Natural killer cell treated with Interleukin-12 subunit alpha and Interleukin-12 subunit beta and Interleukin-15 and Interleukin-18, amount 100 ng/mL, for 72 hours (primary cell): ENCODE results near the gene MYOT. TPM values are rescaled to one million over a fixed set of nuclear protein-coding genes. Genes with fewer than 3 reads are reported as not detected.
"Not testable (repeated sequence)": the region's sequence is repeated elsewhere in the genome, so short reads cannot be mapped to it uniquely, and the experiment has no call there.

Experiments
- ATAC-seq, 2 donors: fragments of 150-1000 bp; cut with Tn5 transposase in 1 of 2; sonication (Bioruptor Pico), chemical (Tn5 transposase) in 1 of 2; 2 replicates each; pipeline ENCODE4 v1.10.0; 2021
- DNase-seq: peaks from one replicate; pipeline ENCODE4 v3.0.0; 2022; ENCODE audit warnings: low spot score
- H3K27ac Mint-ChIP-seq, 2 donors: 1 replicate in 1 of 2; 2 replicates in 1 of 2; pipeline ENCODE4 v1.8.0; 2022; ENCODE audit warnings: mixed read lengths in 2 of 2, mild to moderate bottlenecking in 1 of 2, moderate library complexity in 1 of 2
- H3K27me3 Mint-ChIP-seq, 2 donors: 1 replicate in 1 of 2; 2 replicates in 1 of 2; pipeline ENCODE4 v1.8.0; 2022; ENCODE audit warnings: mixed read lengths in 2 of 2
- H3K36me3 Mint-ChIP-seq: one replicate; pipeline ENCODE4 v1.8.0; 2022; ENCODE audit warnings: mixed read lengths
- H3K4me1 Mint-ChIP-seq, 2 donors: 1 replicate in 1 of 2; 2 replicates in 1 of 2; pipeline ENCODE4 v1.8.0; 2022; ENCODE audit warnings: low read depth in 2 of 2, mixed read lengths in 2 of 2, mild to moderate bottlenecking in 1 of 2
- H3K4me3 Mint-ChIP-seq: one replicate; pipeline ENCODE4 v1.8.0; 2022; ENCODE audit warnings: mixed read lengths
- H3K9me3 Mint-ChIP-seq: 2 replicates; pipeline ENCODE4 v1.8.0; 2022; ENCODE audit warnings: mixed read lengths
- total RNA-seq, 2 donors: library from RNA; stranded (reverse); gene quantifications; one replicate each; pipeline ENCODE4 v1.2.3, GENCODE V29; 2022

MYOT gene
- total RNA-seq, 2 donors from 2014 or later, result not detected

DNA sequence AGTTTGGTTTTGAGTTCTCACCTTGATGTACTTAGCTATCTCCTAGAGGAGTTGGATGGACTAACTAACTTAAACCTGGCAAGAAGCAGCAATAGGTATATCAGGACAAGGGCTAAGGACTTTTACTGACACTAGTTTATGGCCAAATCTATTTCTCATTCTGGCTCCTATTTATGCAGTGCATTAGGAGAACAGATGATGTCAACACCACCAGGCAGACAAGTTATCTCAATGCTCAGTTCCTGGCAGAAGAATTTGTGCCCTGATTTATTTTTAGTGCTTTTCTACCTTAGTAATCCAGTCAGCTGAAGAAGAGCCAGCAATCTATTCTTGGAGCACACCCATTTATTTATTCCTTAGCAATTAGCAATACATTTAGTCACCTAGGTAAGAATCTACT lies 30.7 kb upstream of the MYOT start:
- no peak overlapping the region for H3K27ac Mint-ChIP-seq
- peaks cover 0 to 2% of the 10 kb centered on the region in 2 donors for H3K27me3 Mint-ChIP-seq
- DNase-seq (no peak), ATAC-seq (no peak)
- H3K4me3 Mint-ChIP-seq, result no peak overlapping the region
- no peaks in the 10 kb centered on the region for H3K9me3 Mint-ChIP-seq
- H3K4me1 Mint-ChIP-seq, result no peaks in the 10 kb centered on the region
- no peaks in the 10 kb centered on the region for H3K36me3 Mint-ChIP-seq

DNA sequence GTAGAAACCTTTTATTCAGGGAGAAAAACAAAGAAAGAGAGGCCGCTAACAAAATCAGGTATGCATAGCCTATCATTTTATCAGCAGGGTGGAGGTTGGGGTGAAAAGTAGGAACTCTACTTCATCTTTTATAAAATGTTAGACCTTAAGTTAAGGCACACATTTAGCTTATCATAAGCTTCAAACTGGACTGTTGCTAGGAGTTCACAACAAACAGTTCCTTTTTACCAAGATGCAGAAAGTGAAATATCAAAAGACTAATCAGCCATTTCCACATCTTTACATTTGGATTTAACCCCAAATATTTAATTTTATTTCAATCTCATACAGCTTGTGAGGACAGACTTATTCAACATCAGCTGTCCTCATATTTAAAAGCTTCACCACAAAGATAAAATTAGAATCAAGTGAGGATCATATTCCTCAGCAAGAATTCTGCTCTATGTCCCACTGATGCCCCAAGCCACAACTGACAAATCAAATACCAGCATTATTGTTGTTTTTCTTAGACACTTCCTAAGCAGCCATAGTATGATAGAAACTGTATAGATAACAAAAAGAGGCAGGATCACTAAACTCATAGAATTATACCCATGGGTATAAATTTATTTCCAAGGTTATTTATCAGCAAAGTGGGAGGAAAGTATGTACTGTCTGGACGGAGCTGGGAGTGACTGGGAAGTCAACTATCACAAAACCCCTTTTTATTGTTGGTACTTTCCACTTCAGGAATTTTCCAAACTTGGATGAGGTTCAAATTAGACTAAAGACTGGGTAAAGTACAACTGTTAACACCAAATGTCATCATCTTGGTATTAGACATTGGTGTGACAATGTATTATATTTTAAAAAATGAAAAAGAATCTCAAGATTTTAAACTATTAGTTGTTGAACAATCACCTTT lies 29.9 kb upstream of the MYOT start:
- no peak overlapping the region for H3K27ac Mint-ChIP-seq
- peaks cover 0 to 2% of the 10 kb centered on the region in 2 donors for H3K27me3 Mint-ChIP-seq

DNA sequence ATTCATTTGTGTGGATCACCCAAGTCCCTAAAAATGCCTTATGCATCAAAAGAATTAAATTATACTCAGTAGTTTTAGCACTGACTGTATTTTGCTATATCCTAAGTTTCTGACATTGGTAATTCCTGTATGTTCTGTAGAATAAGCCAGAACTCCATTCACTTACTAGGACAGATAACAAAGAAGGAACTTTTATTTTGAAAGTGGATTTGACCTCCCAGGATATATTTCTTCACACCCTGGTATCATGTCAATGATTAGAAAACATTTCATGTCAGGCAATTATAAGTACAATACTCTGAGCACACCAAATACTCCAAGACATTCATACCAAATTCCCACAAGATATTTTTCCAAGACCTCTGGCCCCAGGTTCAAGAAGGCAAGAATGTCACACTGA lies 28.7 kb upstream of the MYOT start:
- H3K9me3 Mint-ChIP-seq, result no peaks in the 10 kb centered on the region
- peaks cover 0 to 2% of the 10 kb centered on the region in 2 donors for H3K27me3 Mint-ChIP-seq
- H3K27ac Mint-ChIP-seq, result no peak overlapping the region
- H3K4me3 Mint-ChIP-seq, result no peak overlapping the region
- DNase-seq (no peak), ATAC-seq (no peak)
- H3K36me3 Mint-ChIP-seq, result no peaks in the 10 kb centered on the region
- no peaks in the 10 kb centered on the region for H3K4me1 Mint-ChIP-seq

More for the DNA sequence above, 29.9 kb upstream of the MYOT start:
- no peaks in the 10 kb centered on the region for H3K9me3 Mint-ChIP-seq
- no peaks in the 10 kb centered on the region for H3K4me1 Mint-ChIP-seq
- no peak for ATAC-seq
- DNase-seq, result no peak
- H3K36me3 Mint-ChIP-seq, result no peaks in the 10 kb centered on the region
- no peak overlapping the region for H3K4me3 Mint-ChIP-seq

DNA sequence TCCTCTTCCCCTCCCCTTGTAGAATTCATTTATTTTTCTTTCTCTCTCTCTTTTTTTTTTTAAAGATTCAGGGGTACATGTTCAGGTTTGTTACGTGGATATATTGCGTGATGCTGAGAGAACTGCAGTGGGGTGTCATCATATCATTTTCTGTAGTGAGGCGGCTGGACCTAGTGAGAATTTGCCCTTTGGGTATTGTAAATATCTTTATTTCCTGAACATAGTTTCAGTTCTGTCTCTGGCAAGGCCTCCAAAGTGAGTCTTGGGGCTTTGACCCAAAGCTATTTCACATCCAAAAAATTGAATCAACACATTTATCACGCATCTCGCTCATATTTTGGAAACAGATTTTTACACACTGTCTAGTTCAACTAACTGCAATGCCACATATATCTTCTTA lies 25.4 kb upstream of the MYOT start:
- no peaks in the 10 kb centered on the region for H3K9me3 Mint-ChIP-seq
- H3K27me3 Mint-ChIP-seq, result peaks cover 0 to 2% of the 10 kb centered on the region in 2 donors
- H3K27ac Mint-ChIP-seq, result no peak overlapping the region
- H3K4me1 Mint-ChIP-seq, result no peaks in the 10 kb centered on the region
- ATAC-seq (no peak), DNase-seq (no peak)
- H3K36me3 Mint-ChIP-seq, result no peaks in the 10 kb centered on the region
- H3K4me3 Mint-ChIP-seq, result no peak overlapping the region

DNA sequence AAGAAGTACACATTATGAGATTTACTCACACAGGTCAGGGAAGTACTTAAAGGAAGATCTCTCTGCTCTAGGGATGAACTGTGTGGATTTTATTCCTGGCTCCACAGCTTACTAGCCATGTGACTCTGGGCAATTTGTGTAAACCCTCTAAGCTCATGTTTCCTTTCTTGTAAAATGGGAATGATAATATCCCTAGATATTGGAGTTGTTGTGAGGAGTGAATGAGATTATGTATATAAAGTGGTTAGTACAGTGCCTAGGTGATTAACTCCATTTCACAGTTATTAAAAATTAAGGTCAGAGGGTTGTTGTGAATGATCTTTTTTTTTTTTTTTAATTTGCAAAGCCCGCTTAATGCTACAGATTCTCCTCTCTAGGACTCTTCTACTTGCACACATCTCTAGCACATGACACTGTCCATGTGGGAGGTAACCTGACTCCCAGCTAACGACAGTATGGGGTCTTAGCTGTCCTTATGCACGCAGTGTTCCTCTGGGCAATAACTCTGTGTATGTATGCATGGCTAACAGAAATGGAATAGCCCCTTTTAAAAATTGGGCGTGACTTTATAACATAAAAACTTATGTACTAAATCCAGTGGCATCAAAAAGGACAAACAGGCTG lies 23.9 kb upstream of the MYOT start:
- DNase-seq (no peak), ATAC-seq (no peak)
- no peak overlapping the region for H3K4me3 Mint-ChIP-seq
- peaks cover 0 to 2% of the 10 kb centered on the region in 2 donors for H3K27me3 Mint-ChIP-seq
- H3K4me1 Mint-ChIP-seq, result no peaks in the 10 kb centered on the region
- H3K36me3 Mint-ChIP-seq, result no peaks in the 10 kb centered on the region
- no peak overlapping the region for H3K27ac Mint-ChIP-seq
- H3K9me3 Mint-ChIP-seq, result no peaks in the 10 kb centered on the region

DNA sequence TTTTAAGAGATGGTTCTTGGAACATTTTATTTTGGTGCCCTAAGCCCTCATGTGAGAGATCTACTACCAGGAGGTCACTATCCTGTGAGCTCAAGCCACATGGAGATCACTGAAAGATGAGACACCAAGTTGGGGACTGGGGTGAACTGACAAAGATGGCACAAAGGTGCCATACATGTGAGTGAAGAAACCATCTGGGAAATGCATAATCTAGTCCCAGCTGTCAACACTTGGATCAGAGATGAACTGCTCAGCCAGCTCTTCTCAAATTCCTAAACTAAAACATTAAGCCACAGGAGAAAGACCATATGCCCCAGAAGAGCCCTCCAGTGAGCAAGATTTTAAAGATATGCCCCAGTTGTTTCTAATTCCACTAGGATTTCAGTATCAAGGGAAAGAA lies 22.2 kb upstream of the MYOT start:
- Mint-ChIP-seq H3K9me3 (no peaks in the 10 kb centered on the region), H3K36me3 (no peaks in the 10 kb centered on the region), H3K4me3 (no peak overlapping the region), H3K4me1 (no peaks in the 10 kb centered on the region), H3K27me3 (no peaks in the 10 kb centered on the region), H3K27ac (no peak overlapping the region)
- DNase-seq (no peak), ATAC-seq (no peak)

DNA sequence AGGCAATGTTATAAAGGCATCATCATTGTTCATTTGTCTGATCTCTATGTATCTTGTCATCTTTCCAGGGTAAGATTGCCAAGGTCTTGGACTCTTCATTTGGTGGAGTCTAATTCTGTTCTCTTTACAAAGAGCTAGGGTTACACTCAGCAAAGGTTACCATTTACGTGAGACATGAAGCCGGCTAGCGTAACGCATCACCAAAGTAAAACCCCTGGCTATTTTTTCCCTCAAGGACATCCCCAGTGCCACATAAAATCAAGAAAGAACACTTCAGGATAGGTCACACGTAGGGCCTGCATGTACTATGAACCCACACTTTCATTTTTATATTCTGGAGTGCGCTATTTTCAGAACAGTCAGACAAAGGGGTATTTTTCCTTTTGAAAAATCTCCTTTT lies 20.0 kb upstream of the MYOT start:
- no peaks in the 10 kb centered on the region for H3K9me3 Mint-ChIP-seq
- no peaks in the 10 kb centered on the region for H3K36me3 Mint-ChIP-seq
- no peak overlapping the region for H3K27ac Mint-ChIP-seq
- H3K4me3 Mint-ChIP-seq, result no peak overlapping the region
- ATAC-seq (no peak), DNase-seq (no peak)
- no peaks in the 10 kb centered on the region for H3K4me1 Mint-ChIP-seq
- no peaks in the 10 kb centered on the region for H3K27me3 Mint-ChIP-seq

DNA sequence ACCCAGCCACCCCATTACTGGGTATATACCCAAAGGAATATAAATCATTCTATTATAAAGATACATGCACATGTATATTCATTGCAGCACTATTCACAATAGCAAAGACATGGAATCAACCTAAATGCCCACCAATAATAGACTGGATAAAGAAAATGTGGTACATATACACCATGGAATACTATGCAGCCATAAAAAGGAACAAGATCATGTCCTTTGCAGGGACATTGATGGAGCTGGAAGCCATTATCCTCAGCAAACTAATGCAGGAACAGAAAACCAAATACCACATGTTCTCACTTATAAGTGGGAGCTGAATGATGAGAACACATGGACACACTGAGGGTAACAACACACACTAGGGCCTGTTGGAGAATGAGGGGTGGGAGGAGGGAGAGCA lies 14.5 kb upstream of the MYOT start:
- not testable (repeated sequence) for DNase-seq, ATAC-seq, H3K27ac Mint-ChIP-seq, H3K4me3 Mint-ChIP-seq, H3K36me3 Mint-ChIP-seq, H3K4me1 Mint-ChIP-seq, H3K9me3 Mint-ChIP-seq, H3K27me3 Mint-ChIP-seq

DNA sequence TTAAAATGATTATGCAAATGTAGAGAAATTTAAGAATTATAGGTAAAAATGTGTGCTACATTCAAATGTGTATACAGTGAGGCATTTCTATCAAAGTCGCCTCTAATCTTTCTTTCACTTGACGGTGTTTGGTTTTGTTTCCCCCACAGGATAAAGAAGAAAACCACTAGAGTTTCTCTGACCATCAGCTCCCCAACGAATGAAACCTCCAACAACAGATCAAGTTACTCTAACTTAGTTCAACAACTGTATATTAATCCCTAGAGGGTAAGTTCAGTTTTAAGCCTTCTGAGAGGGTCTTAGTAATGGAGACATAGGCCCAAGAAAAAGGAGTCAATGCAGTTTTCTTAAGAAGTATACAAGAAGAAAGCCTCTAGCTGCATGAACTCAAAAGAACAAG lies 11.5 kb upstream of the MYOT start:
- no peak overlapping the region for H3K27ac Mint-ChIP-seq
- no peaks in the 10 kb centered on the region for H3K27me3 Mint-ChIP-seq
- H3K9me3 Mint-ChIP-seq, result no peaks in the 10 kb centered on the region
- ATAC-seq, result no peak
- no peak overlapping the region for H3K4me3 Mint-ChIP-seq
- H3K36me3 Mint-ChIP-seq, result no peaks in the 10 kb centered on the region
- DNase-seq, result no peak
- H3K4me1 Mint-ChIP-seq, result peaks cover 5 to 7% of the 10 kb centered on the region in 2 donors

DNA sequence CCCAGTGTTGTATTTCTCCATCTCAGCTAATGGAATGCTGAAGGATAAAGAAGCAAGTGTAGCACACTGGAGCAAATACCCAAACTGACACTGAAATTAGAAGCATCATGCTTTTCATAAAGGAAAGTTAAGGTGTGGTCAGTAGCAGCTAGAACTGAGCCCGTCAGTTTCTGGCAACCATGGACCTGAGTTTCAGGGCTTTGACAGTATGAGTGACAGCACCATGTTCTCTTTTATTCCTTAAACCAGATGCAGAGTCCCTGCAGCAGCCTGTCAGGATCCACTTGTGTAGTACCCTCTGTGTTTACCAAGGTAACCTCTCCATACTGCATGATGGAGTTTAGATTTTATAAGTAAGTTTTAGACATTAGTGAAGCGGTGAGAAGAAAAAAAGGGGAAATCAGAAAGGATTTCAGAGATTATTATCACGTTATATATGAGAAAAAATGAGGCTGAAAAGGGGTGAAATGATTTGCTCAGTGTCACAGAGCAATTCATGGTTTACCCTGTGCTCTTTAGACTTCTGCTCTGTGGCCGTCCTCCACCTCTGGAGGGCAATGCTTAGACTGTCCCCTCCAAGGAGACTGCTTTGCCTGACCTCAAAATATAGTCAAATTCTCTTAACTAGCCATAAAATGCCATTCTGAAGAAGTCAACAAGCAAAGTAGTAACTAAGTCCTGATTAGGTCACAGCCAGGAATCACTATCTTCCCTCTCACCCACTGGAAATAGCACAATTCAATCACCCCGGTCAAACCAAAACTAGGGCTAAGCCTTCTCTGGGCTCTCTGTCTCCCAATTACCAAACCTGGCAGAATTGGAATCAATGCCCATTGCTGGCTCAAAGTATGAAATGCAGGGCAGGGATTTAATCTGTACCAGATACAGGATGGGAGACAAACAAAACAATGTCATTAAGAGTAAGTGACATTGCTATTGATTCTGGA lies 10.5 kb upstream of the MYOT start:
- Mint-ChIP-seq H3K9me3 (no peaks in the 10 kb centered on the region), H3K27ac (no peak overlapping the region), H3K4me1 (peaks cover 5 to 7% of the 10 kb centered on the region in 2 donors), H3K36me3 (no peaks in the 10 kb centered on the region), H3K27me3 (no peaks in the 10 kb centered on the region), H3K4me3 (no peak overlapping the region)
- DNase-seq (no peak), ATAC-seq (no peak)

DNA sequence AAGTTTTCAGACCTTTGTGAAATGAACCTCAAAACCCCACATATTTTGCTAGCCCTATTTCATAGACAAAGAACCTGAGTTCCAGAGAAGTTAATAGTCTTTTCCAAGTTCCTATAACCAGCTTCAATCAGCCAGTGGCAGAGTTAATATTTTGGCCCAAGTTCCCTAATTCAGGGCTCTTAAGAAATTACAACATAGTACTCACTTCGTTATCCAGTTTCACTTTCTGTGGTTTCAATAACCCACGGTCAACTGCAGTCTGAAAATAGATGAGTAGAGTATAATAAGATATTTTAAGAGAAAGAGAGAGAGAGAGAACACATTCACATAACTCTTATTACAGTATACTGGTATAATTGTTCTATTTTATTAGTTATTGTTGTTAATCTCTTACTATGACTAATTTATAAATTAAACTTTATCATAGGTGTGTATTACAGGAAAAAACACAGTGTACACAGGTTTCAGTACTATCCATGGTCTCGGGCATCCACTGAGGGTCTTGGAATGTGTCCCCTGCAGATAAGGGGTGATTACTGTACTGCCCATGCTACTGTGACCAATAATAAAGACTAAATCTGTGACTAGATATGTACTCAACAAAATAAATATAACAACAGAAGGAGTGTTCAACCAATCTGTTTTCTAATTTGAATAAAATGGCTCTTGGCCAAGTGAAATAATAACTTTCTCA lies 9.3 kb upstream of the MYOT start:
- Mint-ChIP-seq H3K4me3 (peak overlapping the region; percentile 27), H3K9me3 (no peaks in the 10 kb centered on the region), H3K4me1 (peaks cover 5 to 7% of the 10 kb centered on the region in 2 donors), H3K27me3 (no peaks in the 10 kb centered on the region), H3K27ac (no peak overlapping the region), H3K36me3 (no peaks in the 10 kb centered on the region)
- DNase-seq (no peak), ATAC-seq (no peak)

DNA sequence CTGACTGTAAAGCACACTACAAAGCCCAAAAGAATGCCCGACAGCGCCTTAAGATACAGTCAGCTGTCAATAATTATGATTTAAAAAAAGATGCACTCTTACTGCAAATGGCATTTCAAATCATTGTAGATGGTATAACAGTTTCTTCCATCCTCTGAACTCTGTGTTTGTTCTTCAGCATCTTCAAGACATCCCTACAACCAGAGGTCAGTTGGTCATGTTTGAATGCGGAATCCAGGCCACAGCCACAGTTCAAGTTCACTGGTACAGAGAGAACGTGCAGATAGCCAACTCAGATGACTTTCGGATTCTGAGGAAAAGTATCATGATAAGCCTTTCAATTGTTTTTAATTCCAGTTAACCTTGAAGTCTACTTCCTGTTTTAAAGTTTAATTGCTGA lies 8.7 kb upstream of the MYOT start:
- Mint-ChIP-seq H3K27me3 (no peaks in the 10 kb centered on the region), H3K27ac (no peak overlapping the region), H3K9me3 (no peaks in the 10 kb centered on the region), H3K4me3 (no peak overlapping the region), H3K4me1 (peaks cover 5 to 7% of the 10 kb centered on the region in 2 donors), H3K36me3 (no peaks in the 10 kb centered on the region)
- ATAC-seq (no peak), DNase-seq (no peak)

DNA sequence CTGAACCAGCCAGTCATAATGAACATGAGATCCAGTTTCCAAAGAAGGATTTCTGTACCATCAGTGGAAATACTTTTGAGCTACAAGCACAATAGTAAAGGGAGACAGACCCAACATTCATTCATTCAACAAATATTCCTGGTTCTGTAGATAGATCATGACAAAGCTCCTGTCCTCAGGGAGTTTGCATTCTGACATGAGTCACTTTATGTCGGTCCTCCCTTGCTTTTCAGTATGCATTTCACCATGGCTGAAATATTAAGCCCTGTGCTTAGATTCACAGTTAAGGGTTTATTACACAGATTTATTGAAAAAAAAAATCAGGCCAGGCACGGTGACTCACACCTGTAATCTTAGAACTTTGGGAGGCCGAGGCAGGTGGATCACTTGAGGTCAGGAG lies 5.4 kb upstream of the MYOT start:
- ATAC-seq, result no peak
- Mint-ChIP-seq H3K9me3 (no peaks in the 10 kb centered on the region), H3K4me1 (peaks cover 5 to 7% of the 10 kb centered on the region in 2 donors), H3K27ac (no peak overlapping the region), H3K36me3 (no peaks in the 10 kb centered on the region), H3K27me3 (no peaks in the 10 kb centered on the region), H3K4me3 (no peak overlapping the region)
- DNase-seq, result no peak
